Fibroblast of skin of back (primary cell): Measurements from ENCODE around the gene PSMD8. TPM values are rescaled to one million over a fixed set of nuclear protein-coding genes. Genes with fewer than 3 reads are reported as not detected.

Source experiments
- DNase-seq: peaks from one replicate; pipeline ENCODE4 v3.0.0-alpha.2; 2013
- polyA plus RNA-seq, 2 experiments: library from polyadenylated mRNA; unstranded; fragments of 120-200 nt; gene quantifications; one replicate each; pipeline ENCODE4 v1.2.1, GENCODE V29; 2013; ENCODE audit not compliant: insufficient read length in 2 of 2

Gene PSMD8
- polyA plus RNA-seq (2013, experiment 1 of 2; ENCODE audit: insufficient read length), result 303 TPM
- polyA plus RNA-seq (2013, experiment 2 of 2; ENCODE audit: insufficient read length), result 227 TPM

- DNase-seq, result peak; percentile 98
Measured at GRCh38 chr19:38374332-38375097, at the start of gene PSMD8. Gene PSMD8 (plus strand): TSS chr19:38374571. CDS start chr19:38374602, 31 bp downstream.

- no peak for DNase-seq
Measured at GRCh38 chr19:38326591-38326990, 47.8 kb upstream of the PSMD8 start.

DNA sequence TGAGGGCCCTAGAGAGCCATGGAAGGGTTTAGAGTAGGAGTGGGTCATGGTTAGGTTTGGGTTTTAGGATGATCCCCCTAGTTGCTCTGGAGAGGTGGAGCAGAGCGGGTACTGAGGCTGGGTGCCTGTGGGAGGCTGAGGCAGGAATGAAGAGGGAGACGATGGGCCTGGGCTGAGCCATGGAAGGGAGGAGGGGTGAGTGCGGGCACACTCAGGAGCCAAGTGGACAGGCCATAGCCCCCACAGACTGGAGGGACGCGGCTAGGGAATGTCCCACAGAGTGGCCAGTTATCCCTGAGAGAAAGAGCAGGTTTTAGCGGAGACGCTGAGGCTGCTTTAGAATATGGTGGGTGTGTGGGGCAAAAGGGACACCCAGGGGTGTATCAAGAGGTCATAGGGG is 44.7 kb upstream of the PSMD8 start:
- no peak for DNase-seq

- DNase-seq, result no peak
Measured at GRCh38 chr19:38331728-38332127, 42.6 kb upstream of the PSMD8 start.

DNA sequence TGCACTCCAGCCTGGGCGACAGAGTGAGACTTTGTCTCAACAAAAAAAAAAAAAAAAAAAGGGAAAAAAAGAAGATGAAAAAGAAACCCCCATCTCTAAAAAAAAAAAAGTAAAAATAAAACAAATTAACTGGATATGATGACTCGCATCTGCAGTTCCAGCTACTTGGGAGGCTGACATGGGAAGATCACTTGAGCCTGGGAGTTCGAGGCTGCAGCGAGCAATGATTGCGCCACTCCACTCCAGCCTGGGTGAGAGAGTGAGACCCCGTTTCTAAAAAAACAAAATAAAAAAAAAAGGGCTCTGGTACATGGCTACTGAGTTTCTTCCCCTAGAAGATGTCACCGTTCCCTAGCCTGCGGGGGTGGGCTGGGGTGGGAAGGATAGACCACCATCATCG is 41.1 kb upstream of the PSMD8 start:
- peak; percentile 32 for DNase-seq

DNA sequence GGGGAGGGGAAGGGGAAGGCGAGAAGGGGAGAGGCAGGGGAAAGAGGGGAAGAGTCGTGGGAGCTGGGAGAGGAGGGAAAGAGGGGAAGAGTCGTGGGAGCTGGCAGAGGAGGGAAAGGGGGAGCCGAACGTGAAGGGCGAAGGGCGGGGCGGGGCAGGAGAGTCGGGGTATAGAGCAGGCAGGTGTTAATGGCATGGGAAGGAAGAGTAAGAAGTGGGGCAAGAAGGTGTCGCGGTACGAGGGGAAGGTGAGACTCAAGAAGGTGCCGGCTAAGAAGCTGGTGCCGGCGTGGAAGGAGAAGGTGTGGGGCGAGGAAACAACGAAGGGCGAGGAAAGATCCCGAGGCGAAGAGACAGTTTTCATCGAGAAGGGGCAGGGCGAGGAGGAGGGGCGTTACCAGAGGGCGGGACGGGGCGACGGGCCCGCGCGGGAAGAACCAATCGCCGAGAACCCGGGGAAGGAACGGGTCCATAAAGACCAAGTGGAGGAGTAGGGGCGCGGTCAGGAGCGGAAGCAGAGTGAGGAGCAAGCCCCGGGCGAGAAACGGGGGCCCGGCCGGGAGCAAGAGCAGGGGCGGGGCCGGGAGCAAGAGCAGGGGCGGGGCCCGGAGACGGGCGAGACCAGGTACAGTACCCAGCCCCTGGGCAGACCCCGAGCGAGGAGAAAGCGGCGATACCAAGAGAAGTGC is 38.3 kb upstream of the PSMD8 start:
- DNase-seq, result peak; percentile 97

DNA sequence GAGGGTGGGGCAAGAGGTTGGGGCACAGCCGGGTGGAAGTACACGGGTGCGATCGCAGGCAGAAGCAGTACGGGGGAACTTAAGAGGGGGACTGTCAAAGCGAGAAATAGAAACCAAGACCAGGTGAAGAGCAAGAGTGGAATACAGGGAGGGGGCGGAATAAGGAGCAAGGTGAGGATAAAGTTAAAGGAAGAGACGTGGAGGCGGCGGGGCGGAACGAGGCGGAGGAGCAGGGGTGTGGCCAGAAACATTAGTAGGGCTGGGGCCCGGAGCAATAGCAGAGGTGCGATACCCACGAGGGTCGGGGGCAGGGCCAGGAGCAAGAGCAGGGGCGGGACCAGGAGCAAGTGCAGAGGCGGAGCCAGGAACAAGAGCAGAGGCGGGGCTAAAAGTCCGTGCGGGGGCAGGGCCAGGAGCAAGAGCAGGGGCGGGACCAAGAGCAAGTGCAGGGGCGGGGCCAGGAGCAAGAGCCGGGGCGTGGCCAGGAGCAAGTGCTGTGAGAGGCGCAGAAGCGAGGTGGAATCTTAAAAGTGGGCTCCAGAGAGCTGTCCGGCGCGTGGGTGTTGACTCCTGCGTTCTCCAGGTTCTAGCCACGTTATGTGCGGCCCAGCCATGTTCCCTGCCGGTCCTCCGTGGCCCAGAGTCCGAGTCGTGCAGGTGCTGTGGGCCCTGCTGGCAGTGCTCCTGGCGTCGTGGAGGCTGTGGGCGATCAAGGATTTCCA is 37.6 kb upstream of the PSMD8 start:
- peak; percentile 87 for DNase-seq

DNA sequence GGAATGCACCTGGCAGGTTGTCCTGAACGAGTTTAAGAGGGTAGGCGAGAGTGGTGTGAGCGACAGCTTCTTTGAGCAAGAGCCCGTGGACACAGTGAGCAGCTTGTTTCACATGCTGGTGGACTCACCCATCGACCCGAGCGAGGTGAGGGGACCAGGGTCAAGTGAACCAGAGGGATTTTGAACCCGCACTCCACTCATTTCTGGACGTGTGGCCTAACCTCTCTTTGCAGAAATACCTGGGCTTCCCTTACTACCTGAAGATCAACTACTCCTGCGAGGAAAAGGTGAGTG is 37.1 kb upstream of the PSMD8 start:
- no peak for DNase-seq

DNA sequence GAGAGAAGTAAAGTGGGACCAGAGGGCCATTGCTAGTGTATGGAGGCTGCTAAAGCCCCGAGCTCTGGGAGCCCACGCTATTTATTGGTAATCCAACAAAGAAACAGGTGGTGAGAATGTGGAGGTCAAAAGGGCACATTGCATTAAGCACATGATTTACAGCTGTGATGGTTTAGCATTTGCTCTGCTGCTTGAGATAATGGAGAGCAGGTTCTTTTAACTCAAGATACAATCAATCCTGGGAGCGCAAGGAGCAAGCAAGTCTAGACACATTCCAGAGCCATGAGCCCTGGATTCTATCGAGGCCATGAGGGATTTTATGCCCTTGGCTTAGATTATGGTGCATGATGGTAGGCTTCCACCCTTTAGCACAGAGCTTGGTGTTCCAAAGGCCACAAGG is 35.4 kb upstream of the PSMD8 start:
- DNase-seq, result peak; percentile 23

GRCh38 chr19:38340927-38341326 is 33.4 kb upstream of the PSMD8 start:
- no peak for DNase-seq

- no peak for DNase-seq
Measured at GRCh38 chr19:38346837-38347236, 27.5 kb upstream of the PSMD8 start.

- DNase-seq, result no peak
Measured at GRCh38 chr19:38350883-38351282, 23.5 kb upstream of the PSMD8 start.

GRCh38 chr19:38351865-38352395 is 22.4 kb upstream of the PSMD8 start:
- no peak for DNase-seq

- DNase-seq, result no peak
Measured at GRCh38 chr19:38352611-38353010, 21.8 kb upstream of the PSMD8 start.

DNA sequence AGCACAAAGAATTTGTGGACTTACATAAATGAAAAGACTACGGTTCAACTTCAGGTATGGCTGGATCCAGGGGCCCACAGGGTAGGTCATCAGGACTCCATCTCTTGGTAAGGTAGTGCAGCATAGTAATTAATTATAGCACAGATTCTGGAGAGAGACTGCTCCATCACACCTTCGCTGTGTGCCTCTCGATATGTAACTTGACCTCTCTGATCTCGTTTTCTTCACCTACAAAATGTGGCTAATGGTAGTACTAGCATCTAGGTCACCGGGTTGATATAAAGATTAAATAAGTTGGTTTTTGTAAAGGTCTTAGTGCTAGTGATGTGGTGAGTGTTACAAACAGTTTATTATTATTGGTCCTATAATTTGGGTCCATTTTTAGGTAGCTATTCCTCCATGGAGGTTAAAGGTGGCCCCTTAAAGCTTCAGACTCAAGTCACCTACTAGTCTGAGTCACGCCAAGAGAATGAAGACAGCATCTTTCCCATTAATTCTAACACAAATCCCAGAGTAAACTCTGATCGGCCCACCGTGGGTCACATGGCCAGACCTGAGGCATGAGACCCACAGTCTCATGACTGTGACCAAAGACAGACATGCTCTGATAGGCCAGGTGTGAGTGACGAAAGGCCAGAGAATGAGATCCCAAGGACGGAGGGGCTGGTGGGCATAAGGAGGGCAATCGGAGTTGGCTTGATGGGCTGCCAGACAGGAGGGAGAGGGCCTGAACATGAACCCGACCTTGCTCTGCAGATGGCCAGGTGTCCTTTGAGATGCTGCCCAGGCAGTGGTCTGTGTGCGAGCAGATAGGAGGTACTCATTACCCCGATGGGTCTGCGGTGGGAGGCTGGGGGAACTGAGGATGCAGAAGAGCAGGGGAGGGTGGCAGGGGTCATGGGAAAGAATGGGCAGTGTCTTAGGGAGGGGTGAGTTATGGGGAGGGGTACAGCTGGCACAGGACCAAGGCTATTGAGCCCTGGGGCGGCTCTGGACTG is 18.3 kb upstream of the PSMD8 start:
- DNase-seq, result no peak

DNA sequence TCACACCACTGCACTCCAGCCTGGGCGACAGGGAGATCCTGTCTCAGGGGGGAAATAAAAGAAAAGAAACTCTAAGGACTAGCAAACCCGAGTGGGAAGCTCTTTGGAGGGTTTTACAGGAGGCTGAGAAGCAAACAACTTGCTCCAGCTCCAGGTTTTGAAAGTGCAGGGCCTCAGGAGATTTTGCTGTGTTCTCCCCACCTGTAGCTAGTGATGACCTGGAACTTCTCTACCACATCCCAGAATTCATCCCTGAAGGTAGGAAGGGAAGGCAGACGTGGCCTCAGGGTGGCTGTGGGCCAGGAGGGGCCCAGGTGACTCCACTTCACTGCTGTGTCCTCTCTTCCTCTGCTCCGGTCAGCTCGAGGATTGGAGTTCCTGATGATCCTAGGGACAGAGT is 16.3 kb upstream of the PSMD8 start:
- no peak for DNase-seq

- no peak for DNase-seq
Measured at GRCh38 chr19:38359242-38360021, 14.9 kb upstream of the PSMD8 start.

- DNase-seq, result no peak
Measured at GRCh38 chr19:38360351-38360750, 14.0 kb upstream of the PSMD8 start.

DNA sequence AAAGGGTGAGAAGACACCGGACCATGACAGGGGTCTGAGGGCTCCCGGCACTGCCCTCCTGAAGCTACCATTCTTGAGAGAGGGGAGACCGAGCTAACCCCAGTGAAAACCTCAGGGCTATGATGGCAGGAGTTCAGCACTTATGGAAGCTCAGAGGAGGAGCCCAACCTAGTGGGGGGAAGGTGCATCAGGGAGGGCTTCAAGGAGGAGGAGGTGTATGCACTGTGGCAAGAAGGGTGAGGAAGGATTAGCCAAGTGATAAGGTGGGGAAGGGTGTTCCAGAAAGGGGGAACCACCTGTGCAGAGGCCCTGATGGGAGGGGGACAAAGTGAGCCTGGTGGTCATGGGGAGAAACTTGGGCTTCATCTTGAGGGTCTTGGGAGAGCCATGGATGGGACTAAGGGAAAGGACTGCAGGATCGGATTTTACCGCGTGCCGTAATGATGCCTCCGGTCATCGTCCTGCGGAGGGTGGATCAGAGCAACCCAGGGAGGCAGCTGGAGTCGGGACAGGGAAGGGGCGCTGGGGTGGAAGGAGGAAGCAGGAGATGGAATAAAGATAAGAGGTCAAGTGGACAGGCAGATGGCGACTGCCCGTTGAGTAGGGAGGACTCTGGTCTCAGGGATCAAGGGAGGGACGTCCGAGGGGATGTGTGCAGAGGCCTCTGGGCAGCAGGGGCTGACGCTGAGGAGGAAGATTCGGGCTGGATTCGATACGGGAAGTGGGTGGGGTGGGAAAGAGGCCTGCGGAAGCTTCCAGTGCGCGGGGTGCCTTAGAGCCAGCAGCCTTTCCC is 13.3 kb upstream of the PSMD8 start:
- no peak for DNase-seq

DNA sequence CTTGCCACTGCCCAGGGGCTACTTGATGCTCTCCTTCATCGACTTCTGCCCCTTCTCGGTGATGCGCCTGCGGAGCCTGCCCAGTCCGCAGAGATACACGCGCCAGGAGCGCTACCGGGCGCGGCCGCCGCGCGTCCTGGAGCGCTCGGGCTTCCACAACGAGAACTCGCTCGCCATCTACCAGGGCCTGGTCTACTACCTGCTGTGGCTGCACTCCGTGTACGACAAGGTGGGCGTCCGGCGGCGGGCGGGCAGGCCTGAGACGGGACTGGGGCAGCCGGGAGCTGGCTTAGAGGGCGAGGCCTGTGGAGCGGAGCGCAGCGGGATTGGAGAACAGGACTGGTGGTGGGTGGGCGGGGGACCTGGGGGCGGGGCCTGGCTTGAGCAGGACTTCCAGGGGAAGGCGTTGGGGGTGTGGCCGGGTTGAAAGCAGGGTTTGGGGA is 12.7 kb upstream of the PSMD8 start:
- DNase-seq, result peak; percentile 77
